AG04450 (cell line): Measurements from ENCODE around the gene ERP29. TPM values are rescaled to one million over a fixed set of nuclear protein-coding genes. Genes with fewer than 3 reads are reported as not detected.
"Not testable (repeated sequence)": the region's sequence is repeated elsewhere in the genome, so short reads cannot be mapped to it uniquely, and the experiment has no call there.

Experiments
- CTCF ChIA-PET: fragments of 300-600, 350-600 bp; formaldehyde crosslinking; extraction: SDS; loops from one replicate; lab custom pipeline; 2022; ENCODE audit warnings: antibody characterized with exemption, inconsistent platforms; lab: Charles Lee
- POLR2A ChIA-PET: fragments of 350-600 bp; formaldehyde crosslinking; extraction: SDS; loops from one replicate; lab custom pipeline; 2021; ENCODE audit warnings: antibody characterized with exemption, inconsistent platforms; lab: Yijun Ruan, JAX
- DNase-seq: peaks from one replicate; pipeline ENCODE4 v3.0.0-alpha.2; 2011; ENCODE audit warnings: low read depth, low spot score
- H3K27ac ChIP-seq: one replicate; pipeline ENCODE4 v1.5.1; 2012; ENCODE audit warnings: low read depth, low read length, control low read depth
- H3K27me3 ChIP-seq: one replicate; pipeline ENCODE4 v1.6.0; 2012; ENCODE audit warnings: low read length; ENCODE audit not compliant: control insufficient read depth, insufficient read depth
- H3K4me3 ChIP-seq: 2 replicates; pipeline ENCODE4 v1.5.1; 2011; ENCODE audit warnings: mild to moderate bottlenecking, low read depth, low read length, control low read depth
- H3K9me3 ChIP-seq: 2 replicates; pipeline ENCODE4 v1.5.1; 2012; ENCODE audit warnings: low read length; ENCODE audit not compliant: control insufficient read depth, insufficient read depth
- CTCF ChIP-seq: IDR thresholded peaks from 2 replicates; pipeline ENCODE4 v1.5.1; 2011; ENCODE audit warnings: low read depth, low read length, control low read depth, inconsistent platforms
- polyA plus RNA-seq: library from polyadenylated mRNA; depleted of rRNA; stranded (reverse); fragments of >200 nt; gene quantifications from 2 replicates; pipeline ENCODE4 v1.2.3, GENCODE V29; 2011

Gene ERP29
- polyA plus RNA-seq, 1 experiment, result 125 TPM

- Histone ChIP-seq H3K27ac (no peak overlapping the region), H3K4me3 (no peak overlapping the region), H3K27me3 (no peaks in the 10 kb centered on the region), H3K9me3 (no peaks in the 10 kb centered on the region)
- DNase-seq, result no peak
- TF ChIP-seq CTCF, result no peak
- ChIA-PET POLR2A (no interaction called here), CTCF (interaction anchor here (0.6 to 2.3 kb wide), 3 partner anchors 12 to 56 kb away, joined by 3 to 10 read pairs (median 7); partner anchors contain the start of genes ERP29 and TMEM116)
Measured at GRCh38 chr12:112001576-112001975, 11.7 kb upstream of the ERP29 start.

GRCh38 chr12:112004041-112004440 is 9.2 kb upstream of the ERP29 start:
- H3K27me3 ChIP-seq, result no peaks in the 10 kb centered on the region
- ChIA-PET CTCF (interaction anchor here (1.5 kb wide), 1 partner anchor 59 kb away, joined by 8 read pairs; no protein-coding TSS in a partner anchor), POLR2A (no interaction called here)
- no peaks in the 10 kb centered on the region for H3K9me3 ChIP-seq
- no peak for DNase-seq
- H3K4me3 ChIP-seq, result no peak overlapping the region
- no peak for TF ChIP-seq CTCF
- no peak overlapping the region for H3K27ac ChIP-seq

- ChIA-PET POLR2A (no interaction called here), CTCF (no interaction called here)
- Histone ChIP-seq H3K9me3 (no peaks in the 10 kb centered on the region), H3K27ac (no peak overlapping the region), H3K4me3 (no peak overlapping the region), H3K27me3 (no peaks in the 10 kb centered on the region)
- no peak for TF ChIP-seq CTCF
- DNase-seq, result no peak
Measured at GRCh38 chr12:112005419-112006395, 7.5 kb upstream of the ERP29 start.

GRCh38 chr12:112007945-112008344 is 5.3 kb upstream of the ERP29 start:
- POLR2A ChIA-PET, result no interaction called here
- Histone ChIP-seq H3K4me3 (no peak overlapping the region), H3K27ac (no peak overlapping the region), H3K27me3 (no peaks in the 10 kb centered on the region), H3K9me3 (no peaks in the 10 kb centered on the region; the same call in 1 of the 2 replicates)
- DNase-seq, result no peak
- CTCF ChIA-PET, result no interaction called here
- no peak for TF ChIP-seq CTCF

- no peaks in the 10 kb centered on the region for H3K27me3 ChIP-seq
- no peak for DNase-seq
- H3K4me3 ChIP-seq, result no peak overlapping the region
- peaks cover 5% of the 10 kb centered on the region; the same call in 1 of the 2 replicates for H3K9me3 ChIP-seq
- CTCF ChIA-PET, result no interaction called here
- no peak for TF ChIP-seq CTCF
- no peak overlapping the region for H3K27ac ChIP-seq
- POLR2A ChIA-PET, result no interaction called here
Measured at GRCh38 chr12:112008918-112009317, 4.3 kb upstream of the ERP29 start.

- CTCF ChIA-PET, result interaction anchor here (0.9 kb wide), 1 partner anchor 65 kb away, joined by 4 read pairs; no protein-coding TSS in a partner anchor
- not testable (repeated sequence) for H3K27me3 ChIP-seq
Measured at GRCh38 chr12:112009596-112009995, 3.6 kb upstream of the ERP29 start.

More at GRCh38 chr12:112009596-112009995, 3.6 kb upstream of the ERP29 start:
- DNase-seq, POLR2A ChIA-PET, H3K27ac ChIP-seq, H3K9me3 ChIP-seq, H3K4me3 ChIP-seq: not testable (repeated sequence)
